ENCODE measurements around the gene SLC25A2.

The SLC25A2 gene

DNA sequence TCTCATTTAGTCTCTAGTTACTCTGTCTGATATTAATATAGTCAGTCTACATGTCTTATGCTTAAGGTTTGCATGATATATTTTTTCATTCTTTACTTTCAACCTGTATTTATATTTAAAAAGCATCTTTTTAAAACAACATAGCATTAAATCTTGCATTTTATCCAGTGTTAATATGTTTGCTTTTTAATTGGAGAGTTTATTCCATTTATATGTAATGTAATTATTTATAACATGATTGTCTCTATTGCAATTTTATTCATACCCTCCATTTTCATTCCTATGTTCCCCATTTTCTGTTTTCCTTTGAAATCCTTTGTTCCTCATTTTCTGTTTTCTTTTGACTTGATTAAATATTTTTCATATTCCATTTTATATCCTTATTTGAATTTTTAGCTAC is 45.4 kb downstream of the SLC25A2 start:
- no peak for ATAC-seq
- H3K27me3 Mint-ChIP-seq, result no peaks in the 10 kb centered on the region
- peaks cover 52% of the 10 kb centered on the region for H3K36me3 Mint-ChIP-seq (ENCODE audit: low read depth)
- no peaks in the 10 kb centered on the region for H3K4me1 Mint-ChIP-seq
- H3K4me3 Mint-ChIP-seq, result no peak overlapping the region
- peaks cover 79% of the 10 kb centered on the region for H3K9me3 Mint-ChIP-seq
- no peak for DNase-seq
- H3K27ac Mint-ChIP-seq, result no peak overlapping the region
